ENCODE results near the gene ALAS1. TPM values are rescaled to one million over a fixed set of nuclear protein-coding genes. Genes with fewer than 3 reads are reported as not detected.
"Not testable (repeated sequence)": the region's sequence is repeated elsewhere in the genome, so short reads cannot be mapped to it uniquely, and the experiment has no call there.

ALAS1 gene
- total and polyA plus RNA-seq, 2 of the 13 experiments (the other 11 are each of a cell fraction or from before 2014, with no cell fraction given), result 36.0 to 43.2 TPM

DNA sequence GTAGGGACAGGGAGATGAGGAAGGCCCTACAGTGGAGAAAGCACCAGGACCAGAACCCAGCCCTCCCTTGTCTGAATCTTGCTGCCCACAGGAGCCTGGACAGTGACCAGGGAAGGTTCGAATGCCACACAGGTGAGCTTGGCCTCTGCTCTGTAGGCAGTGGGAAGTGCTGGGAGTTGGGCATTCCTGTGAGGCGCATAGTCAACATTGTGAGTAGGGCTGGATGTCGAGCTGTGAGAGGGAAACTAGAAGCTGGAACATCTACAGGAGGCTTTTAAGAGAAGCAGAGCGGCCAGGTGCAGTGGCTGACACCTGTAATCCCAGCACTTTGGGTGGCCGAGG lies 20.3 kb upstream of the ALAS1 start (continued):
- TF ChIP-seq NFKB2 (CRISPR knock-in tag; IDR thresholded peaks at IDR 0.05; ENCODE audit: borderline replicate concordance), result peak; percentile 21; the same call in 1 of the 2 replicates
- TF ChIP-seq ZSCAN29 (CRISPR knock-in tag; conservative IDR thresholded peaks at IDR 0.05), result no peak
- TF ChIP-seq RCOR2 (CRISPR knock-in tag; IDR thresholded peaks at IDR 0.05), result 0 out of 2 replicates have a peak, but pooled peaks have one; percentile 9
- TF ChIP-seq ZNF44 (CRISPR knock-in tag; IDR thresholded peaks at IDR 0.05), result no peak
- TF ChIP-seq, protein P1, sequence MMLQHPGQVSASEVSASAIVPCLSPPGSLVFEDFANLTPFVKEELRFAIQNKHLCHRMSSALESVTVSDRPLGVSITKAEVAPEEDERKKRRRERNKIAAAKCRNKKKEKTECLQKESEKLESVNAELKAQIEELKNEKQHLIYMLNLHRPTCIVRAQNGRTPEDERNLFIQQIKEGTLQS (CRISPR knock-in tag; IDR thresholded peaks at IDR 0.05), result no peak
- no peak for TF ChIP-seq KAT8 (CRISPR knock-in tag; IDR thresholded peaks at IDR 0.05)
- no peak for TF ChIP-seq STAG1 (CRISPR knock-in tag; IDR thresholded peaks at IDR 0.05)
- no peak for TF ChIP-seq ZNF329 (CRISPR knock-in tag; IDR thresholded peaks at IDR 0.05; ENCODE audit: low read depth)
- TF ChIP-seq MTA1 (CRISPR knock-in tag; IDR thresholded peaks at IDR 0.05; ENCODE audit: borderline replicate concordance), result peak; percentile 66; the same call in 1 of the 2 replicates
- TF ChIP-seq ZBTB7B (CRISPR knock-in tag; IDR thresholded peaks at IDR 0.05), result no peak

DNA sequence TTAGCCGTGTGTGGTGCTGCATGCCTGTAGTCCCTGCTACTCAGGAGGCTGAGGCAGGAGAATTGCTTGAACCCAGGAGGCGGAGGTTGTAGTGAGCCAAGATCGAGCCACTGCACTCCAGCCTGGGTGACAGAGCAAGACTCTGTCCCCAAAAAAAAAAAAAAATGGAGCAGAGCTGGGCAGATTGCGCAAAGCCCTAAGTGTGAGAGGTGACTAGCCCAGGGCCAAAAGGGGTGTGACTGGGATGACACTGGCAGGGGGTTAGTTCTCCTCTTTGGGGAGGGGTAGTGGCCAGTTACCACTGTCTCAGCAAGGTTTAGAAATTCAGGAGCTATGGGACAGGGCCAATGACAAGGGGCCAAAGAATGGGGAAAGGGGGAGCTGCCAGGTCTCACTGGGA lies 19.8 kb upstream of the ALAS1 start:
- Histone ChIP-seq H3K4me3 (replicated peaks in 1 of 3; ENCODE audit: insufficient read depth in 1 of 3, low read depth in 2 of 3, low read length in 3 of 3) (peak overlapping the region in 1 of 3 experiments; percentile 60; a peak in 1 of 6 replicates), H3K27ac (ENCODE audit: extremely low read length, insufficient read depth, low read length) (peak overlapping the region; percentile 85), H3K4me2 (ENCODE audit: low read depth, low read length) (peak overlapping the region; percentile 82), H3K4me1 (ENCODE audit: insufficient read depth, low read length) (peaks cover 73% of the 10 kb centered on the region)
- intact Hi-C loops (cut with micrococcal nuclease; ENCODE audit: unreplicated experiment); ATAC-seq; CTCF ChIA-PET (ENCODE audit: low intra/inter-chr PET ratio, low total read pairs); H3K36me3 ChIP-seq (replicated peaks in 1 of 2; ENCODE audit: control insufficient read depth in 1 of 2, insufficient read depth in 2 of 2, low read length in 2 of 2); H2AFZ ChIP-seq (ENCODE audit: low read length); H3K79me2 ChIP-seq (ENCODE audit: insufficient read depth, low read length); in situ Hi-C loops (cut with HindIII; ENCODE audit: extremely low pct_ligation_motif_present, low pct_unique_long_range_greater_than_20kb); FAIRE-seq; H3K27me3 ChIP-seq (ENCODE audit: control insufficient read depth in 1 of 2, insufficient read depth in 2 of 2, low read length in 2 of 2); H3K9ac ChIP-seq (ENCODE audit: insufficient read depth, low read depth, low read length); DNase-seq (ENCODE audit: low spot score); BruUV-seq (replicated peaks); H3K9me3 ChIP-seq (ENCODE audit: low read length); H4K20me1 ChIP-seq (ENCODE audit: insufficient read depth, low read length): not testable (repeated sequence)
- POLR2A ChIA-PET, result interaction anchor here (1.4 to 3.5 kb wide), 6 partner anchors 20 to 211 kb away, joined by 3 to 30 read pairs (median 9); partner anchors contain the start of genes ACY1, ALAS1, PCBP4 and POC1A
- 21% methylated on average over 4 of the region's 4 CpGs for WGBS (ENCODE audit: low lambda C conversion rate)
- TF ChIP-seq, protein P2, sequence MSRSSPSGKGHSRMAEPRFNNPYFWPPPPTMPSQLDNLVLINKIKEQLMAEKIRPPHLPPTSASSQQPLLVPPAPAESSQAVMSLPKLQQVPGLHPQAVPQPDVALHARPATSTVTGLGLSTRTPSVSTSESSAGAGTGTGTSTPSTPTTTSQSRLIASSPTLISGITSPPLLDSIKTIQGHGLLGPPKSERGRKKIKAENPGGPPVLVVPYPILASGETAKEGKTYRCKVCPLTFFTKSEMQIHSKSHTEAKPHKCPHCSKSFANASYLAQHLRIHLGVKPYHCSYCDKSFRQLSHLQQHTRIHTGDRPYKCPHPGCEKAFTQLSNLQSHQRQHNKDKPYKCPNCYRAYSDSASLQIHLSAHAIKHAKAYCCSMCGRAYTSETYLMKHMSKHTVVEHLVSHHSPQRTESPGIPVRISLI (CRISPR knock-in tag; IDR thresholded peaks at IDR 0.05; ENCODE audit: borderline replicate concordance), result peak; percentile 56; the same call in 1 of the 2 replicates
- TF ChIP-seq CEBPG (CRISPR knock-in tag; IDR thresholded peaks at IDR 0.05), result peak; percentile 70
- peak; percentile 48; the same call in 1 of the 2 replicates for TF ChIP-seq CEBPB (IDR thresholded peaks at IDR 0.05; ENCODE audit: borderline replicate concordance, low read depth, low read length)

Data from HepG2 (cell line).